GM12891 (cell line): ENCODE measurements around the gene UBE2D1.

Experiments used
- POLR2A ChIP-seq: IDR thresholded peaks from 2 replicates; pipeline ENCODE4 v1.6.1; 2011; ENCODE audit warnings: low read depth, low read length, control low read depth
- POLR2AphosphoS5 ChIP-seq: IDR thresholded peaks from 2 replicates; pipeline ENCODE4 v1.6.1; 2011; ENCODE audit warnings: low read depth, low read length, control low read depth
- POU2F2 ChIP-seq: IDR thresholded peaks from 2 replicates; pipeline ENCODE4 v1.6.1; 2011; ENCODE audit warnings: low read depth, mild to moderate bottlenecking, control low read depth, low read length, moderate library complexity
- SPI1 ChIP-seq: IDR thresholded peaks from 2 replicates; pipeline ENCODE4 v1.6.1; 2011; ENCODE audit warnings: low read depth, low read length, control low read depth
- TAF1 ChIP-seq: IDR thresholded peaks from 2 replicates; pipeline ENCODE4 v1.6.1; 2011; ENCODE audit warnings: low read depth, low read length, control low read depth

DNA sequence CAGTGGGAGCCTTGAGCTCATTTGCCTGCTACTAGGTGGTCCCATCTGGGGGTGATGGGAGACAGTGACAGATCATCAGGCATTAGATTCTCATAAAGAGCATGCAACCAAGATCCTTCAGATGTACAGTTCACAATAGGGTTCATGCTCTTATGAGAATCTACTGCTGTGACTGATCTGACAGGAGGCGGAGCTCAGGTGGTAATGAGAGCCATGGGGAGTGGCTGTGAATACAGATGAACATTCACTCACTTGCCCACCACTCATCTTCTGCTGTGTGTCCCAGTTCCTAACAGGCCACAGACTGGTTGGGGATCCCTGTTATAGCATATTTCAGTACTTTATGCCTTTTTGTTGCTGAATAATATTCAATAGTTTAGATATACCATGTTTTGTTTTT is 6.6 kb upstream of the UBE2D1 start:
- TF ChIP-seq POLR2A = no peak
- no peak for TF ChIP-seq SPI1
- TF ChIP-seq TAF1 = no peak
- no peak for TF ChIP-seq POLR2AphosphoS5
- no peak for TF ChIP-seq POU2F2
